MV-4-11 (cell line): ENCODE results near the gene VAMP8.
"Not testable (repeated sequence)": the region's sequence is repeated elsewhere in the genome, so short reads cannot be mapped to it uniquely, and the experiment has no call there.

Experiments used
- DNase-seq: peaks from one replicate; lab custom pipeline; 2025; lab: John Stamatoyannopoulos, UW

The VAMP8 gene

GRCh38 chr2:85579266-85579935 is 2.0 kb downstream of the VAMP8 start:
- peak; percentile 88 for DNase-seq

DNA sequence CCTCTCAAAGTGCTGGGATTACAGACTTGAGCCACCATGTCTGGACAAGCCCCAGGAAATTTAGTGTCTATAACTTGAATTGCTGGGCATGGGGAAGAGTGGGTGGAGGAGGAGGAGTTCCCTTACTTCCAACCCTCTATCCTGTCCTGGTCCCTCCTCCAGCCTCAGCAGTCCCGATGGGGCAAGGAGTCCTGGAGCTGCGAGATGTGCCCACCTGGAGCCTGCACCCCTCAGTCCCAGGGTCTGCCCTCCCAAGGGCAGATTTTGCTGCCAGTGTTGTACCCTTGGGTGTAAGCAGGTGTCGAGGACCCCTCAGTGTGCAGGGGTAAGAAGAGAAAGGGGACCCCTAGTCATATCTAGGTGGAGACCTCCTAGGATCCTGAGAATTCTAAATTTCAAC is 2.8 kb downstream of the VAMP8 start:
- DNase-seq, result no peak

GRCh38 chr2:85582492-85582891 is 5.1 kb downstream of the VAMP8 start:
- DNase-seq, result no peak

GRCh38 chr2:85583667-85584353 is 6.4 kb downstream of the VAMP8 start:
- DNase-seq, result peak; percentile 26

GRCh38 chr2:85584354-85584856 is 7.0 kb downstream of the VAMP8 start, which contains the start of gene VAMP5:
TSS of gene VAMP5 (plus strand) at chr2:85584431. CDS start at chr2:85584491, 60 bp downstream.
- no peak for DNase-seq

GRCh38 chr2:85584857-85585780 is 7.7 kb downstream of the VAMP8 start:
- peak; percentile 49 for DNase-seq

GRCh38 chr2:85585781-85586105 is 8.4 kb downstream of the VAMP8 start:
- DNase-seq, result peak; percentile 75

DNA sequence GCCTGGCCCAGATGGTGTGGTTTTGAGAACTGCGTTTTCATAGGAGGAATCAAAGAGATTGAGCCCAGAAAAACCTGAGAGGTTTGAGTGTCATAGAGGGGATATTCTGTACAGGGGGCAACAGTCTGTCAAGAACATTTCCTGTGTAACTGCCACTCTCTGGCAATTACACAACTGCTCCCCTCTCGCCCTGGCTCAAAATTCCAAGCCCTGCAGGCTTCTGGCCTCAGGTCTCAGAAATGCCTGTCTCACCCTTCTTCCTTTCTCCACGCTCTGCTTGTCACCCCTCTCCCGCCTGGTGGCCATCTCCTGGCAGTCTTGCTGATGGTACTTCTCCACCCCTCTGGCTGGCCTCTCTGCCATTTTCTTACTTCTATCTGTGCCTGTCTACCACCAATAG is 10.8 kb downstream of the VAMP8 start:
- DNase-seq, result peak; percentile 35

DNA sequence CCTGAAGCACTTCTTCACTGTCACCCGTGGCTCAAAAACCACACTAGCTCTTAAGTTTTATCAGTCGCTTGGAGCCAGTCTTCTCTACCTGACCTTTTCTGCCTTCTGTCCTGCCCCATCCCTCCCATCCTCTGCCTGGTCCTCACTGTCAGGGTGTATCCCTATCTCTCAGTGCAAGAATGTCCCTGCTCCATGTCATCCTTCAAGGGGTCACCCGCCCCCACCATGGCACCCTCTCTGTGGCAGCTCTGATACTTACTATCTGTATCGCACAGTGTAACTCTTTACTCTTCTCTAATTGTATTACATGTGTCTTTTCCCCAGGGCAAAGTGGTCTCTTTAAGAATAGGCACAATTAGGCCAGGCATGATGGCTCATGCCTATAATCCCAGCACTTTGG is 11.3 kb downstream of the VAMP8 start:
- no peak for DNase-seq

DNA sequence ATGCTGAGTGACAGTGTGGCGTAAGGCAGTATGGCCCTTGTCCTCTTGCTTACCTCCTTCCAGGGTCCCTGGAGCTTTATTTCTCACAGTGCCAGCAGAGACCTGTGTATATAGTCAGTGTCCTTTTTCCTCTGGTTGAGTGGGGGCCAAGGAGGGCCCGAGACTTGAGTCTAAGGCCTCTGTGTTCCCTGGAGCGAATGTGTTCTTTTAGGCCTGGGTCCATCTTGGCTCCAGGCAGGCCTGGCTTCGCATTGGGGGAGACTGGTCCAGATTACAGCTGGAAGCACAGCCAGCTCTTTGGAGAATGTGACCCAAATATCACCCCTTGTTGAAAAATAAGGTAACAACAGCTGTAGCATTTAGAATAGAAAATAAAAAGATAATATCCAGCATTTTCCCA is 11.8 kb downstream of the VAMP8 start:
- DNase-seq, result no peak

GRCh38 chr2:85589982-85590791 is 12.8 kb downstream of the VAMP8 start:
- DNase-seq, result peak; percentile 69

DNA sequence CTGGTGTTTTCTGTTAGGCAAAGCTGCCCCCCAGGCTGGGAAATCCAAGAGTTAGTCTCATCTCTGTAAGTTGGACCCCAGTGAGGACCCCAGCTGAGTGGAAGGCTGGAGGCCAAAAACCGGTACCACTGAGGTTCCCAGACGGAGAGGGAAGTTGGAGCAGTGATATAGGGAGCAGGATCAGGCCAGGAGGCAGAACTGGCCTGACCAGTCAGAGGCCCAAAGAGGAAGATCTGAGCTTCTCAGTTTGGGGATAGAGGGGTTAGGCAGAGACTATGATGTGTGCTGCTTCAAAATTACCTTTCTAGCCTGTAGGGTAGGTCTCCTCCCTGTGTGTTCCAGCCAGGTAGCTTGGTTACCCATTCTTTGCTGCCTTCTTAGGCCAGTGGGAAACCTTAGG is 13.6 kb downstream of the VAMP8 start:
- no peak for DNase-seq

DNA sequence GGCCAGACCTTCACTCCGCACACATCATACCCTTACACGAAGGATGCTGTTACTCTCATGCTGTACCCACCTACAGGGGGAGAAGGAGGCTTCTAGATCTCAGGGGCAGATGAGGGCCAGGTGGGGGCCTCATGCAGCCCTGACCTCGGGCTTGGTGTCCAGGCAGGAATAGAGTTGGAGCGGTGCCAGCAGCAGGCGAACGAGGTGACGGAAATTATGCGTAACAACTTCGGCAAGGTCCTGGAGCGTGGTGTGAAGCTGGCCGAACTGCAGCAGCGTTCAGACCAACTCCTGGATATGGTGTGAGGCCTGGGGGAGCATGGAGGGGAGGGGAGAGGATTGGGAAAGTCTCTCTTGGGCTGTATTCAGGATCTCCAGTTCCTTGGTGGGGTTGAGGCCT is 14.2 kb downstream of the VAMP8 start:
- DNase-seq, result no peak

DNA sequence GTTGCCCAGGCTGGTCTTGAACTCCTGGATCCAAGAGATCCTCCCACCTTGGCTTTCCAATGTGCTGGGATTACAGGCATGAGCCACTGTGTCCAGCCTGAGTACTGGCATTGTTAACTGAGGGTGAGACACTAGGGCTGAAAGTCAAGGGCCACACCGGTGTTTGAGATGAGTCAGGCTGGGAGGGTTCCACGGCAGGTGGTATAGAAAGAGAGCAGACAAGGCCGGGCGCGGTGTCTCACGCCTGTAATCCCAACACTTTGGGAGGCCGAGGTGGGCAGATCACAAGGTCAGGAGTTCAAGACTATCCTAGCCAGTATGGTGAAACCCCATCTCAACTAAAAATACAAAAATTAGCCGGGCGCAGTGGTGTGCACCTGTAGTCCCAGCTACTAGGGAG is 14.9 kb downstream of the VAMP8 start:
- DNase-seq, result not testable (repeated sequence)

- no peak for DNase-seq
Observed at GRCh38 chr2:85593023-85593422, 15.6 kb downstream of the VAMP8 start.

GRCh38 chr2:85594715-85595300 is 17.4 kb downstream of the VAMP8 start:
- no peak for DNase-seq

GRCh38 chr2:85595301-85596025 is 18.1 kb downstream of the VAMP8 start, which contains the start of gene RNF181:
TSS of gene RNF181 (plus strand) at chr2:85595745. CDS start at chr2:85595764, 19 bp downstream.
- DNase-seq, result peak; percentile 98

- no peak for DNase-seq
Observed at GRCh38 chr2:85596026-85596333, 18.6 kb downstream of the VAMP8 start.

- DNase-seq, result no peak
Observed at GRCh38 chr2:85596486-85597143, 19.2 kb downstream of the VAMP8 start.

DNA sequence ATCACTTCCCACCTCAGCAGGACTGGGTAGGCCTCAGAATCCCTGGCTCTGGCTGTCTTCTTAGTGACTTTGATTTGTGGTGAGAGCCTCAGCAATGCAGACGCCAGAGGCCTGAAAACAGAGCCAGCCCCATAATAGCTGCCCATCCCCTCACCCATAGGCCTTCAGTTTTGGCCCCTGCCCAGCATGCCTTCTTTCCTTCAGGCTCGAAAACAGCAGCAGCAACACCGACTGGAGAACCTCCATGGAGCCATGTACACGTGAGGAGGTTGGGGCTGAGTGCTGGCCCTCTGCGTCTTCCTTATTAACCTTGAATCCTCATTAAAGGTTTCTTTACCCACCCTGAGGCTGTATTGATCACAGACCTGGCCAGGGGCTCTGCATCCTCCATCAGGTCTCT is 19.9 kb downstream of the VAMP8 start:
- DNase-seq, result no peak
